HepG2 (cell line): ENCODE measurements around the gene SERPINE2. TPM values are rescaled to one million over a fixed set of nuclear protein-coding genes. Genes with fewer than 3 reads are reported as not detected.

Experiments used
- BORCS8-MEF2B ChIP-seq: sonication (generic); formaldehyde crosslinking; IDR thresholded peaks from 2 replicates; pipeline ENCODE4 v1.8.0; 2022; ENCODE audit warnings: mild to moderate bottlenecking, missing genetic modification reagents
- FOXK1 ChIP-seq: sonication (generic); formaldehyde crosslinking; IDR thresholded peaks from 2 replicates; pipeline ENCODE4 v1.4.0; 2020; ENCODE audit warnings: low read depth, missing genetic modification reagents, borderline replicate concordance
- HNRNPK ChIP-seq: fragments of 200-400 bp; formaldehyde crosslinking; IDR thresholded peaks from 2 replicates; pipeline ENCODE4 v1.6.1; 2018; ENCODE audit warnings: low read length, low read depth, moderate library complexity, mild to moderate bottlenecking; ENCODE audit not compliant: poor library complexity, severe bottlenecking
- IKZF4 ChIP-seq: sonication (generic); formaldehyde crosslinking; IDR thresholded peaks from 2 replicates; pipeline ENCODE4 v1.5.1; 2020; ENCODE audit warnings: borderline replicate concordance, mild to moderate bottlenecking, low read depth, missing genetic modification reagents; ENCODE audit errors: not compliant biosample characterization
- KDM5B ChIP-seq: sonication (generic); formaldehyde crosslinking; IDR thresholded peaks from 2 replicates; pipeline ENCODE4 v1.4.0; 2020; ENCODE audit warnings: missing genetic modification reagents, mild to moderate bottlenecking, borderline replicate concordance
- MAF1 ChIP-seq: sonication (generic); formaldehyde crosslinking; IDR thresholded peaks from 2 replicates; pipeline ENCODE4 v1.5.0; 2020; ENCODE audit warnings: missing genetic modification reagents, borderline replicate concordance
- RXRA ChIP-seq: sonication (generic); formaldehyde crosslinking; IDR thresholded peaks from 2 replicates; pipeline ENCODE4 v1.5.1; 2020; ENCODE audit warnings: missing genetic modification reagents
- SOX13 ChIP-seq, 3 experiments: fragments of 450-650 bp in 1 of 3; sonication (generic) in 1 of 3; formaldehyde crosslinking in 1 of 3; IDR thresholded peaks in 2 of 3; conservative IDR thresholded peaks in 1 of 3; 2 replicates each; pipeline versions ENCODE4 v1.5.0 to v1.6.1; 2016 to 2020; ENCODE audit warnings: antibody characterized with exemption in 1 of 3, mild to moderate bottlenecking in 1 of 3, missing compliant biosample characterization in 1 of 3, missing genetic modification reagents in 1 of 3, moderate library complexity in 1 of 3
- TAF1 ChIP-seq: sonication (generic); formaldehyde crosslinking; IDR thresholded peaks from 2 replicates; pipeline ENCODE4 v1.4.0; 2020; ENCODE audit warnings: missing genetic modification reagents
- TBX3 ChIP-seq: fragments of 450-650 bp; IDR thresholded peaks from 2 replicates; pipeline ENCODE4 v1.6.1; 2017; ENCODE audit warnings: antibody characterized with exemption, mild to moderate bottlenecking, inconsistent platforms, borderline replicate concordance
- THYN1 ChIP-seq: sonication (generic); formaldehyde crosslinking; IDR thresholded peaks from 2 replicates; pipeline ENCODE4 v1.8.1; 2023; ENCODE audit warnings: low read depth, mild to moderate bottlenecking, moderate library complexity, missing genetic modification reagents, borderline replicate concordance
- TOE1 ChIP-seq: sonication (generic); formaldehyde crosslinking; IDR thresholded peaks from 2 replicates; pipeline ENCODE4 v1.4.0; 2020; ENCODE audit warnings: mild to moderate bottlenecking, missing genetic modification reagents
- ZFP36 ChIP-seq: fragments of 150-350 bp; IDR thresholded peaks from 2 replicates; pipeline ENCODE4 v1.6.1; 2018; ENCODE audit warnings: borderline replicate concordance, low read length, low read depth; ENCODE audit not compliant: partially characterized antibody
- ZNF317 ChIP-seq: sonication (generic); formaldehyde crosslinking; IDR thresholded peaks from 2 replicates; pipeline ENCODE4 v1.5.0; 2020; ENCODE audit warnings: mild to moderate bottlenecking, missing genetic modification reagents
- ZNF432 ChIP-seq: sonication (generic); formaldehyde crosslinking; IDR thresholded peaks from 2 replicates; pipeline ENCODE4 v1.5.0; 2020; ENCODE audit warnings: missing genetic modification reagents, mild to moderate bottlenecking, borderline replicate concordance
- ZNF549 ChIP-seq: sonication (generic); formaldehyde crosslinking; IDR thresholded peaks from 2 replicates; pipeline ENCODE4 v1.5.0; 2020; ENCODE audit warnings: missing genetic modification reagents
- polyA plus RNA-seq, 8 experiments: library from polyadenylated mRNA; depleted of rRNA in 3 of 8; stranded (reverse) in 7 of 8; unstranded in 1 of 8; fragments of >200 nt; fragmentation: Illumina TruSeq in 4 of 8; extraction: Trizol in 4 of 8; gene quantifications; 2 replicates each; pipeline versions ENCODE4 v1.2.1 to v1.2.3, GENCODE V29; 2011 to 2016; ENCODE audit warnings: low read depth in 4 of 8, missing spikeins in 1 of 8, mixed read lengths in 1 of 8; ENCODE audit not compliant: insufficient read depth in 1 of 8
- total RNA-seq, 5 experiments: library from RNA; depleted of rRNA; stranded (reverse); fragments of >200 nt; fragmentation: Illumina TruSeq; extraction: Trizol; gene quantifications; 2 replicates each; pipeline ENCODE4 v1.2.3, GENCODE V29; 2016; ENCODE audit warnings: low read depth in 1 of 5
- TF ChIP-seq, protein P1 (sequence below): sonication (generic); formaldehyde crosslinking; IDR thresholded peaks from 2 replicates; pipeline ENCODE4 v1.5.0; 2020; ENCODE audit warnings: mild to moderate bottlenecking, missing genetic modification reagents
- TF ChIP-seq, protein P2 (sequence below): sonication (generic); formaldehyde crosslinking; IDR thresholded peaks from 2 replicates; pipeline ENCODE4 v1.8.0; 2022; ENCODE audit warnings: mild to moderate bottlenecking, missing genetic modification reagents; ENCODE audit not compliant: insufficient replicate concordance
- TF ChIP-seq, protein P3 (sequence below): sonication (generic); formaldehyde crosslinking; IDR thresholded peaks from 2 replicates; pipeline ENCODE4 v1.4.0; 2020; ENCODE audit warnings: mild to moderate bottlenecking, missing genetic modification reagents

Gene SERPINE2
- total and polyA plus RNA-seq, 2 of the 13 experiments (the other 11 are each of a cell fraction or from before 2014, with no cell fraction given), result 7.9 to 18.1 TPM

DNA sequence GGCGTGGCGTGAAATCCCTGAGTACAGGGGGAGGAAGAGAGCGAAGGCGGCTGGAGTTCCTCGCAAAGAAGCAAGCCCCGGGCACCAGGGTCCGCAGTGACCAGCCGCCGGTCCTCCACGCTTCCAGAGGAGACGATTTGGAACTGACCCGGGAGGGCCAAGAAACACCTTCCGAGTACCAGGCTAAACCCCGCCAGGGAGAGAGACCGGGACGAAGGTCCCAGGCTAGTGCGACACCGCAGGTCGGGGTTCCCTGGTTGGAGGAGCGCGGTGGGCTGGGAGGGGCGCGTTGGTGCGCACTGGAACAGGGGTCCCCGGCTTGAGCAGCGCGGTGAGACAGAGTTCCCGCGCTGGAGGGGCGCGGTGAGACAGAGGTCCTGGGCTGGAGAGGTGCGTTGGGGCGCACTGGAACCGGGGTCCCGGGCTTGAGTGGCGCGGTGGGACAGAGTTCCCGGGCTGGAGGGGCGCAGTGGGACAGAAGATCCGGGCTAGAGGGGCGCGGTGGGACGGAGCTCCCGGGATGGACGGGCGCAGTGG is 94.9 kb downstream of the SERPINE2 start (continued):
- TF ChIP-seq, protein P1, sequence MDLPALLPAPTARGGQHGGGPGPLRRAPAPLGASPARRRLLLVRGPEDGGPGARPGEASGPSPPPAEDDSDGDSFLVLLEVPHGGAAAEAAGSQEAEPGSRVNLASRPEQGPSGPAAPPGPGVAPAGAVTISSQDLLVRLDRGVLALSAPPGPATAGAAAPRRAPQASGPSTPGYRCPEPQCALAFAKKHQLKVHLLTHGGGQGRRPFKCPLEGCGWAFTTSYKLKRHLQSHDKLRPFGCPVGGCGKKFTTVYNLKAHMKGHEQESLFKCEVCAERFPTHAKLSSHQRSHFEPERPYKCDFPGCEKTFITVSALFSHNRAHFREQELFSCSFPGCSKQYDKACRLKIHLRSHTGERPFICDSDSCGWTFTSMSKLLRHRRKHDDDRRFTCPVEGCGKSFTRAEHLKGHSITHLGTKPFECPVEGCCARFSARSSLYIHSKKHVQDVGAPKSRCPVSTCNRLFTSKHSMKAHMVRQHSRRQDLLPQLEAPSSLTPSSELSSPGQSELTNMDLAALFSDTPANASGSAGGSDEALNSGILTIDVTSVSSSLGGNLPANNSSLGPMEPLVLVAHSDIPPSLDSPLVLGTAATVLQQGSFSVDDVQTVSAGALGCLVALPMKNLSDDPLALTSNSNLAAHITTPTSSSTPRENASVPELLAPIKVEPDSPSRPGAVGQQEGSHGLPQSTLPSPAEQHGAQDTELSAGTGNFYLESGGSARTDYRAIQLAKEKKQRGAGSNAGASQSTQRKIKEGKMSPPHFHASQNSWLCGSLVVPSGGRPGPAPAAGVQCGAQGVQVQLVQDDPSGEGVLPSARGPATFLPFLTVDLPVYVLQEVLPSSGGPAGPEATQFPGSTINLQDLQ (CRISPR knock-in tag), result peak; percentile 22; the same call in 1 of the 2 replicates
- TF ChIP-seq TOE1 (CRISPR knock-in tag) (no peak), ZNF549 (CRISPR knock-in tag) (no peak), ZNF317 (CRISPR knock-in tag) (peak; percentile 81; the same call in 1 of the 2 replicates), RXRA (CRISPR knock-in tag) (0 out of 2 replicates have a peak, but pooled peaks have one; percentile 35), BORCS8-MEF2B (CRISPR knock-in tag) (peak; percentile 32; the same call in 1 of the 2 replicates), THYN1 (CRISPR knock-in tag) (no peak), ZNF432 (CRISPR knock-in tag) (no peak), TBX3 (no peak), IKZF4 (CRISPR knock-in tag) (no peak), MAF1 (CRISPR knock-in tag) (no peak), FOXK1 (CRISPR knock-in tag) (no peak), HNRNPK (no peak), SOX13 (IDR thresholded peaks at IDR 0.05) (no peak), SOX13 (CRISPR knock-in tag; conservative IDR thresholded peaks at IDR 0.05 in 1 of 2, IDR thresholded peaks at IDR 0.05 in 1 of 2) (no peak), ZFP36 (no peak), TAF1 (CRISPR knock-in tag) (0 out of 2 replicates have a peak, but pooled peaks have one; percentile 26), KDM5B (CRISPR knock-in tag) (no peak; the same call in 1 of the 2 replicates)
- TF ChIP-seq, protein P2, sequence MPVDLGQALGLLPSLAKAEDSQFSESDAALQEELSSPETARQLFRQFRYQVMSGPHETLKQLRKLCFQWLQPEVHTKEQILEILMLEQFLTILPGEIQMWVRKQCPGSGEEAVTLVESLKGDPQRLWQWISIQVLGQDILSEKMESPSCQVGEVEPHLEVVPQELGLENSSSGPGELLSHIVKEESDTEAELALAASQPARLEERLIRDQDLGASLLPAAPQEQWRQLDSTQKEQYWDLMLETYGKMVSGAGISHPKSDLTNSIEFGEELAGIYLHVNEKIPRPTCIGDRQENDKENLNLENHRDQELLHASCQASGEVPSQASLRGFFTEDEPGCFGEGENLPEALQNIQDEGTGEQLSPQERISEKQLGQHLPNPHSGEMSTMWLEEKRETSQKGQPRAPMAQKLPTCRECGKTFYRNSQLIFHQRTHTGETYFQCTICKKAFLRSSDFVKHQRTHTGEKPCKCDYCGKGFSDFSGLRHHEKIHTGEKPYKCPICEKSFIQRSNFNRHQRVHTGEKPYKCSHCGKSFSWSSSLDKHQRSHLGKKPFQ (CRISPR knock-in tag), result peak; percentile 36
- TF ChIP-seq, protein P3, sequence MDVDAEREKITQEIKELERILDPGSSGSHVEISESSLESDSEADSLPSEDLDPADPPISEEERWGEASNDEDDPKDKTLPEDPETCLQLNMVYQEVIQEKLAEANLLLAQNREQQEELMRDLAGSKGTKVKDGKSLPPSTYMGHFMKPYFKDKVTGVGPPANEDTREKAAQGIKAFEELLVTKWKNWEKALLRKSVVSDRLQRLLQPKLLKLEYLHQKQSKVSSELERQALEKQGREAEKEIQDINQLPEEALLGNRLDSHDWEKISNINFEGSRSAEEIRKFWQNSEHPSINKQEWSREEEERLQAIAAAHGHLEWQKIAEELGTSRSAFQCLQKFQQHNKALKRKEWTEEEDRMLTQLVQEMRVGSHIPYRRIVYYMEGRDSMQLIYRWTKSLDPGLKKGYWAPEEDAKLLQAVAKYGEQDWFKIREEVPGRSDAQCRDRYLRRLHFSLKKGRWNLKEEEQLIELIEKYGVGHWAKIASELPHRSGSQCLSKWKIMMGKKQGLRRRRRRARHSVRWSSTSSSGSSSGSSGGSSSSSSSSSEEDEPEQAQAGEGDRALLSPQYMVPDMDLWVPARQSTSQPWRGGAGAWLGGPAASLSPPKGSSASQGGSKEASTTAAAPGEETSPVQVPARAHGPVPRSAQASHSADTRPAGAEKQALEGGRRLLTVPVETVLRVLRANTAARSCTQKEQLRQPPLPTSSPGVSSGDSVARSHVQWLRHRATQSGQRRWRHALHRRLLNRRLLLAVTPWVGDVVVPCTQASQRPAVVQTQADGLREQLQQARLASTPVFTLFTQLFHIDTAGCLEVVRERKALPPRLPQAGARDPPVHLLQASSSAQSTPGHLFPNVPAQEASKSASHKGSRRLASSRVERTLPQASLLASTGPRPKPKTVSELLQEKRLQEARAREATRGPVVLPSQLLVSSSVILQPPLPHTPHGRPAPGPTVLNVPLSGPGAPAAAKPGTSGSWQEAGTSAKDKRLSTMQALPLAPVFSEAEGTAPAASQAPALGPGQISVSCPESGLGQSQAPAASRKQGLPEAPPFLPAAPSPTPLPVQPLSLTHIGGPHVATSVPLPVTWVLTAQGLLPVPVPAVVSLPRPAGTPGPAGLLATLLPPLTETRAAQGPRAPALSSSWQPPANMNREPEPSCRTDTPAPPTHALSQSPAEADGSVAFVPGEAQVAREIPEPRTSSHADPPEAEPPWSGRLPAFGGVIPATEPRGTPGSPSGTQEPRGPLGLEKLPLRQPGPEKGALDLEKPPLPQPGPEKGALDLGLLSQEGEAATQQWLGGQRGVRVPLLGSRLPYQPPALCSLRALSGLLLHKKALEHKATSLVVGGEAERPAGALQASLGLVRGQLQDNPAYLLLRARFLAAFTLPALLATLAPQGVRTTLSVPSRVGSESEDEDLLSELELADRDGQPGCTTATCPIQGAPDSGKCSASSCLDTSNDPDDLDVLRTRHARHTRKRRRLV (CRISPR knock-in tag), result peak; percentile 55; the same call in 1 of the 2 replicates
